HG03039 (cell line): ENCODE data around the gene OR2T5.
"Not testable (repeated sequence)": the region's sequence is repeated elsewhere in the genome, so short reads cannot be mapped to it uniquely, and the experiment has no call there.

Experiments
- ATAC-seq: cut with Tn5 transposase; IDR thresholded peaks from one replicate; pipeline ENCODE4 v1.9.1; 2021; ENCODE audit warnings: mild to moderate bottlenecking, moderate library complexity; ENCODE audit not compliant: unreplicated experiment

The OR2T5 gene

GRCh38 chr1:248500305-248501035 lies 12.1 kb downstream of the OR2T5 start:
- ATAC-seq, result not testable (repeated sequence)

- ATAC-seq, result not testable (repeated sequence)
These were observed 19.4 kb downstream of the OR2T5 start, which contains the start of gene OR2G6 for GRCh38 chr1:248507773-248508172. OR2G6 (plus strand) TSS chr1:248508073; CDS start chr1:248521647, 13,574 bp downstream.

- not testable (repeated sequence) for ATAC-seq
These were observed 21.8 kb downstream of the OR2T5 start for GRCh38 chr1:248510217-248510616.

- no peak for ATAC-seq
These were observed 33.5 kb downstream of the OR2T5 start for GRCh38 chr1:248521856-248522255.

- not testable (repeated sequence) for ATAC-seq
These were observed 49.1 kb downstream of the OR2T5 start for GRCh38 chr1:248537449-248537848.
